Erythroblast (primary cell): Measurements from ENCODE around the gene GPR68.

ENCODE experiments used
- GATA1 ChIP-seq: IDR thresholded peaks from 2 replicates; pipeline ENCODE4 v1.6.1; 2011; ENCODE audit warnings: low read depth, mild to moderate bottlenecking, control low read depth, low read length, moderate library complexity
- POLR2A ChIP-seq: IDR thresholded peaks from 2 replicates; pipeline ENCODE4 v1.6.1; 2011; ENCODE audit warnings: mild to moderate bottlenecking, low read length

DNA sequence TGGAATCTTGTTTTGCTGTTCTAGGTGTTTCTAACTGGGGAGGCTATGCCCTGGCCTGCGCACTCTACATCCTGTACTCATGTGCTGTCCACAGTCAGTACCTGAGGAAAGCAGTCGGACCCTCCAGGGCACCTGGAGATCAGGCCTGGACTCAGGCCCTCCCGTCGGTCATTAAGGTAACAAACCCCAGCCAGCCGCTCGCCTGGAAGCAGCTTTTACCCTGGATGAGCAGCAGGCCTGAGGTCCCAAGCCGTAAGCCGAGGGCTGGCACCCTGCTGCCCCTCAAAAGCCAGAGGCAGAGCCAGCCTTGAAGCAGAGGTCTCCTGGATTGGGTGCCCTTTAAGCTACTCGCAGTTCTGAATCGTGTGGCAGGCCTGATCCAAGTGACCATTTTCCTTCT is 29.1 kb downstream of the GPR68 start:
- no peak for TF ChIP-seq POLR2A
- TF ChIP-seq GATA1: no peak
